ENCODE results near the gene PARP14.
"Not testable (repeated sequence)": the region's sequence is repeated elsewhere in the genome, so short reads cannot be mapped to it uniquely, and the experiment has no call there.

PARP14 gene

DNA sequence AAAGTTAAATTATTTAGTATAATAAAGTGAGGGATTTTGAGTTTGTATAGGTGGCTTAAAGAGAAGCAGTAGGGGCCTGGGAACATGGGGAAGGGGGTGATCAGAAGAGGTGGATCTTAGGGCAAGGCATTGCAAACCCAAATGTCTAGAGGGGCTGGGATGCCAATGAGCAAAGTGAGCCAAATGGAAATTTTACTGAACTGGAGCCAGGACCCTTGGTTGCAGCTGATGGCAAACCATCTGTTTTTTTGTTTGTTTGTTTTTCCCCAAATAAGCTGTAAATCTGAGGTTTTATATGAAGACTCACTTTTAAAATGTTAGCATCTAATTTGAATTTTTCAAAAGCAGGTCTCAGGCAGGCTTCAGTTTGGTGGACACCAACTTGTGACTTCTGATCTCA is 14.8 kb upstream of the PARP14 start:
- Mint-ChIP-seq H3K36me3 (no peaks in the 10 kb centered on the region), H3K27ac (no peak overlapping the region), H3K27me3 (peaks cover 21% of the 10 kb centered on the region), H3K4me1 (peaks cover 16% of the 10 kb centered on the region), H3K9me3 (peaks cover 10% of the 10 kb centered on the region), H3K4me3 (no peak overlapping the region)
- DNase-seq = no peak
- CTCF ChIA-PET = no interaction called here

DNA sequence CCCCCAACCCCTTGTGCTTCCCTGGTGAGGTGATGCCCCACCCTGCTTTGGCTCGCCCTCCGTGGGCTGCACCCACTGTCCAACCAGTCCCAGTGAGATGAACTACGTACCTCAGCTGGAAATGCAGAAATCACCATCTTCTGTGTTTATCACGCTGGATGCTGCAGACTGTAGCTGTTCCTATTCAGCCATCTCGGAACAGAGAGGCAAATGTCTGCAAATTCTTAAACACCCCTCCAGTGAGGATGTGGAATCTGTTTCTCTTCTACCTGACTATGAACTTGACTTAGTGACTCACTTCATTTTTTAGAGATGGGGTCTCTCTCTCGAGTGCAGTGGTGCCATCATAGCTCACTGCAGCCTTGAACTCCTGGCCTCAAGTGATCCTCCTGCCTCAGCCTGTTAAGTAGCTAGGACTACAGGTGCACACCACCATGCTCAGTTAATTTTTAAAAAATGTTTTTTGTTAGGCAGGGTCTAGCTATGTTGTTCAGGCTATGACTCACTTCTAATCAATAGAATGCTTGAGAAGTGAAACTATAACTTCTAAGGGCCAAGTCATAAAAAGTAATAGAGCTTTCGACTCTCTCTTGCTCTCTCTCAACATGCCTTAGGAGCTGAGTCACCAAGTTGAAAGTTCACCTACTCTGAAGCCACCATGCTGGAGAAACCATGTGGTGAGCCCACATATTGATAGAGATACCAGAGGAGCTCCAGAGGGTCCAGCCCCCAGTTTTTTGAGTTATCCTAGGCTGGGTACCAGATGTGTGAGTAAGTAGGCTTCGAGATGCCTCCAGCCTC is 11.5 kb upstream of the PARP14 start:
- H3K27me3 Mint-ChIP-seq = no peaks in the 10 kb centered on the region
- H3K36me3 Mint-ChIP-seq = no peaks in the 10 kb centered on the region
- no peak for DNase-seq
- H3K27ac Mint-ChIP-seq = peak overlapping the region; percentile 49
- no peak overlapping the region for H3K4me3 Mint-ChIP-seq
- H3K9me3 Mint-ChIP-seq = peaks cover 6% of the 10 kb centered on the region
- CTCF ChIA-PET = interaction anchor here (0.9 to 2.7 kb wide), 5 partner anchors 10 to 108 kb away, joined by 3 to 28 read pairs (median 3); partner anchors contain the start of gene PARP14
- H3K4me1 Mint-ChIP-seq = peaks cover 14% of the 10 kb centered on the region

DNA sequence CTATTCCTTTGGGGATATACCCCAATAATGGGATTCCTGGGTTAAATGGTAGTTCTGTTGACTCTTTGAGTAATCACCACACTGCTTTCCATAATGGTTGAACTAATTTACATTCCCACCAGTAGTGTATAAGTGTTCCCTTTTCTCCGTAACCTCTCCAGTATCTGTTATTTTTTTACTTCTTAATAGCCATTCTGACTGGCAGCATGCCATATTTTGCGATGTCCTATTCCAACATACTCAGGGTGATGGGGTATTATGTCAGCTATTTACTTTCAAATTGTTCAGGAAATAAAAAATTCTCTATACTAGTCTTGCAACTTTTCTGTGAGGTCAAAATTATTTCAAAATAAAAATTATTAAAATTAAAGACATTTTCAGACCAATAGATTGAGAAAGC is 9.1 kb upstream of the PARP14 start:
- Mint-ChIP-seq H3K27me3 (no peaks in the 10 kb centered on the region), H3K9me3 (peaks cover 14% of the 10 kb centered on the region), H3K4me1 (peaks cover 14% of the 10 kb centered on the region), H3K36me3 (peaks cover 3% of the 10 kb centered on the region), H3K4me3 (no peak overlapping the region), H3K27ac (no peak overlapping the region)
- CTCF ChIA-PET = no interaction called here
- DNase-seq = no peak

DNA sequence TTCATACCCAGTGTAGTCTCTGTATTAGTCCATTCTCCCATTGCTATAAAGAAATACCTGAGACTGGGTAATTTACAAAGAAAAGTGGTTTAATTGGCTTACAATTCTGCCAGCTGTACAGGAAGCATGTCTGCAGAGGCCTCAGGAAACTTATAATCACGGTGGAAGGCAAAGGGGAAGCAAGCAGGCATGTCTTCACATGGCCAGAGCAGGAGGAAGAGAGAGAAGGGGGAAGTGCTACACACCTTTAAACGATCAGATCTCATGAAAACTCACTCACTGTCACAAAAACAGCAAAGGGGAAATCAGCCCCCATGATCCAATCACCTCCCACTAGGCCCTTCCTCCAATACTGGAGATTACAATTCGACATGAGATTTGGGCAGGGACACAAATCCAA is 6.3 kb upstream of the PARP14 start:
- H3K36me3 Mint-ChIP-seq = peaks cover 3% of the 10 kb centered on the region
- DNase-seq = no peak
- H3K9me3 Mint-ChIP-seq = peaks cover 10% of the 10 kb centered on the region
- CTCF ChIA-PET = no interaction called here
- no peak overlapping the region for H3K4me3 Mint-ChIP-seq
- H3K27ac Mint-ChIP-seq = no peak overlapping the region
- H3K4me1 Mint-ChIP-seq = peaks cover 22% of the 10 kb centered on the region
- H3K27me3 Mint-ChIP-seq = no peaks in the 10 kb centered on the region

DNA sequence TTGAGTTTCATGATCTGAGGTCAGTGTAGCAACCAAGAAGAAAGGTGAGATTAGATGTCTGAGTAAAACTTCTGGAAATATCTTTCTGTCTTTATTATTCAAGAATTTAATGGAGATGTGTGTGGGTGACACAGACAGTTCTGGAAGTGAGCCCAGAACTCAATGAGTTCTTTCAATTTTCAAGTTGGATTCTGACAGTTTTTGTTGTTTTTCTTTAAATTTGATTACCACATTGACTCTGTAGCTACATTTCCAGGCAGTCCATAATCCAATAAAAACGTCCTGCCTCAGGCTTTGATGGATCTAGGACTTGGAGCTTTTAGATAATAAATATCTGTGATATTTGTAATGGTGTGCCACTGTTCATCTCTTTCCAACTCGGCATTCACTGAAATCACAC is 3.9 kb upstream of the PARP14 start:
- Mint-ChIP-seq H3K27me3 (no peaks in the 10 kb centered on the region), H3K4me1 (peaks cover 32% of the 10 kb centered on the region), H3K36me3 (peaks cover 10% of the 10 kb centered on the region), H3K4me3 (no peak overlapping the region), H3K27ac (no peak overlapping the region), H3K9me3 (peaks cover 7% of the 10 kb centered on the region)
- no peak for DNase-seq
- CTCF ChIA-PET = interaction anchor here (0.6 to 6.7 kb wide), 2 partner anchors 116 to 218 kb away, joined by 3 to 183 read pairs; partner anchors contain the start of genes DTX3L and PARP9

DNA sequence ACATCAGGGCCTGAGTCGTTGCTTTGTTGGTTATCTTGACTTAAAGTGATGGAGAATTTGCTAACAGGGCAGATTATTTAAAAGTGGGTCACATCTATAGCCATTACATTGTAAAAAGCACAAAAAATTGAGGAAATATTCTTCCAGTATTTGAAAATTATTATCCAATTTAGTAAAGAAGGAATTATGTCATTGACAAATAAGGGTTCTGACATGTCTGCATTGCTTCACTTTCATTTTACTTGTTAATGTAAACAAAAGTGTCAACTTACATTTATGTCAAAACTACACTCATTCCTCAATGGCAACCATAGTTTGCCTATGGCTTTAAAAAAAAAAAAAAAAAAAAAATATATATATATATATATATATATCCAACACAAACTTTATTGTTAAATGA is 3.4 kb upstream of the PARP14 start:
- CTCF ChIA-PET = interaction anchor here (6.7 kb wide), 1 partner anchor 116 kb away, joined by 183 read pairs; the partner anchor contains the start of genes DTX3L and PARP9
- no peaks in the 10 kb centered on the region for H3K27me3 Mint-ChIP-seq
- no peak overlapping the region for H3K4me3 Mint-ChIP-seq
- peaks cover 36% of the 10 kb centered on the region for H3K4me1 Mint-ChIP-seq
- peaks cover 7% of the 10 kb centered on the region for H3K9me3 Mint-ChIP-seq
- H3K36me3 Mint-ChIP-seq = peaks cover 11% of the 10 kb centered on the region
- no peak overlapping the region for H3K27ac Mint-ChIP-seq
- DNase-seq = no peak

DNA sequence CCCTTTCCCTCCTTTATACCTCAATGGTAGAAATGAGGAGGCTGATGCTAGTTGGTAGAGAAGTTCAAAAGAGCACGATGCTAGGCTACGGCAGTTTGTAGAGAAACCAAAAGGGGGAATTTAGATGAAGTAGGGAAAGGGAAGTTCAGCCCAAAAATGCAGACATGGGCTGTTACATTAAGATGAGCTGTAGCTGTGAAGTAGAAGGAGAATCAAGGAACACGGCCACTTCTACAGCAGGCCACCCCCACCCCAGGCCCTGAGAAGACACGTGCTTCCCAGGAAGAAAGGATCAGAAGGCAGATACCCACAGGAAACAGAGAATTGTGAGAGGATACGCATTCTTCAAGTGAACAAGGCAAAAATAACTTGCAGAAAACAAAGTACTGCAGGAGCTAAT is 2.1 kb upstream of the PARP14 start:
- H3K9me3 Mint-ChIP-seq = peaks cover 7% of the 10 kb centered on the region
- no peaks in the 10 kb centered on the region for H3K27me3 Mint-ChIP-seq
- no peak overlapping the region for H3K4me3 Mint-ChIP-seq
- DNase-seq = no peak
- H3K4me1 Mint-ChIP-seq = peaks cover 49% of the 10 kb centered on the region
- peaks cover 22% of the 10 kb centered on the region for H3K36me3 Mint-ChIP-seq
- CTCF ChIA-PET = interaction anchor here (0.8 to 6.7 kb wide), 29 partner anchors 9 to 577 kb away, joined by 3 to 183 read pairs (median 5); partner anchors contain the start of genes DTX3L, PARP15, PARP9 and WDR5B
- H3K27ac Mint-ChIP-seq = peak overlapping the region; percentile 66

DNA sequence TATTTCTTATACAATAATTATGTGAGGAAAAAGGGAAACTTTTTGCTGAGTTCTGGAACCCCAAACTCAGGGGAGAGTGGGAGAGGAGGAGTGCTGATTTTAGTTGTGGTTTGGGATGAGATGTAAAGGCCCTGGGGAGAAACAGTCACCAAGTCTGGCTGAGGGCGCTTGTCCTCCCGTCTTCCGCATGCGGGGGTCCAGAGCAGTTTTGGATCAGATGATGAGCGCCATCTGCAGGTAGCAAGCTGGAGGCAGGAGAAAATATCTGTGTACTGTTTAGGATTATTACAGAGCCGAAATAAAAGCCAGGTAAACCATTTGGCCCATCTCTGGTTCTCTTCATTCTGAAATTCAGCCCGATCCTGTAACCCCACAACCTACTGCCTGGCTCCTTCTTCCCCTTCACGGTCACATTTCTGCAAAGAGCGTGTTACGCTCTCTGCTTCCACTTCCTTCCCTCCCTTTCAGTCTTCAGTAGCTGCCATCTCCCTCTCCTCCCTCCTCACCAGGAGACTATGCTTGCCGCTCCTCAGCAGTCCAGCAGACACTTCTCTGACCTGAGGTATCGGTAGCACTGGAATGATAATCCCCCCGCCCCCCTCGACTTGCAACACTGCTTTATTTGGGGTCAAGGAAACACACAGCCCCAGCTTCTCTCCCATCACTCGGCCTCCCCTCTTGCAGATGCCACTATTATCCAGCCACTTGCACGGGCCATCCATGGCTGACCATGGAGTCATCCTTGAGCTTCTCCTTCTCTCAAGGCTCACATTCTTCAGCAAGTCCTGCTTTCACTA is 1.4 kb upstream of the PARP14 start:
- Mint-ChIP-seq H3K4me3 (peak overlapping the region; percentile 88), H3K36me3 (peaks cover 25% of the 10 kb centered on the region), H3K27me3 (no peaks in the 10 kb centered on the region), H3K9me3 (peaks cover 6% of the 10 kb centered on the region), H3K4me1 (peaks cover 57% of the 10 kb centered on the region), H3K27ac (peak overlapping the region; percentile 98)
- peak; percentile 90 for DNase-seq
- CTCF ChIA-PET = interaction anchor here (0.5 to 6.7 kb wide), 38 partner anchors 8 to 578 kb away, joined by 3 to 183 read pairs (median 5); partner anchors contain the start of genes DTX3L, PARP15, PARP9 and WDR5B

DNA sequence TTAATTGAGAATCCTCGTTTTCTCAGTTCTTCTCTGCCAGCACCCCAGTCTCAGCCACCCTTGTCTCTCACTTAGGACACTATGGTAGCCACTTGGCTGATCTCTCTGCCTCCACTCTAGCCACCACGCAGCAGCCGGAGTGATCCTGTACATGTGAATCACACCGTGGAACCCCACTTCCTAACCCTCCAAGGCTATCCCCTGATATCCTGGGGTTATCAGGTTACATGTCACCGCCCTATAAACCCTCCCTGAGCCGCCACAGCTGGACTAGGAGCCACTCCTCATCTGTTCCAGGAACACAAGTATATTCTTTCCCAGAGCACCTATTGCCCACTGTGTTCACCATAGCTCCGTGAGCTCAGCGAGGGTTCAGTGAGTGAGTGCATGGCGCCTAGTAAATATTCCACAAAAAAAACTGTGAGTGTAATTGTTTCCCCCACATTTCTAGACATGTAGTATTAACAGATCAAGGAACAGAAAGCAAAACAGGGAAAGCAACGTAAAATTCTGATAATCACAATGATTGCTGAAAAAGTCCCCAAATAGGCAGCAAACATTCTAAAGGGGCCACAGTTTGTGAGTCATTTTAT is 661 bp upstream of the PARP14 start:
- Mint-ChIP-seq H3K4me3 (peak overlapping the region; percentile 88), H3K4me1 (peaks cover 64% of the 10 kb centered on the region), H3K36me3 (peaks cover 32% of the 10 kb centered on the region), H3K27me3 (no peaks in the 10 kb centered on the region), H3K27ac (peak overlapping the region; percentile 98), H3K9me3 (no peaks in the 10 kb centered on the region)
- CTCF ChIA-PET = interaction anchor here (0.5 to 6.7 kb wide), 27 partner anchors 11 to 295 kb away, joined by 3 to 183 read pairs (median 6); partner anchors contain the start of genes DTX3L, PARP15, PARP9 and WDR5B
- no peak for DNase-seq

DNA sequence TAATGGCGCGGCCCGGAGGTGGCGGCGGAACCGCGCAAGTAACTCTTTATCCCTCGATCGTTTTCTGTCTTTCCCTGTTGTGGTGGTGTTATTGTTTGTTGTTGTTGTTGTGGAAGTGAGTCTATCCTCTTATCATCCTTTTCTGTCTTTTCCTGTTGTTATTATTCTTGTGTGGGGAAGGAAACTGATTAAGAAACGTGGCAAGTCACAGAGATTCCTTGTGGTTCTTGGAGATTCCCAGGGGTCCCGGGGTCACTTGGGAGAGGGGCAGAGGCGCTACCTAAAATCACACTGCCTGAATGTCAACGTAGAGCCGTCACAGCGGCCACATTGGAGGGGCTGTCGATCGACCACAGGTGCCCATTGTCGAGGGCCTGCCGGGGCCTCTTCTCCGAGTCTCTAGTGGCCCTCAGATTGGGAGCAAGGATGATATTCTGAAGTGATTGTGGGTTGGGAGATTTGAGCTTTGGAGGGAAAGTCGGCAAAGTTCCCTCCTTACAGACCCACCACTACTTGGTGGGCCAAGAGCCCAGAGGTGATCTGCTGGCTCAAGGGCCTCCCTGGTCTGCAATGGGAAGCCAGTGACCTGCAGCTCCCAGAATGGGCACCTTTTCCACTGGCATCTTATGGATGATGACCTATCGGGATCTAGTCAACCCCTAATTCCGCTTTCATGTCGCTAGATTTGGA is 790 bp downstream of the PARP14 start:
- Mint-ChIP-seq H3K36me3 (peaks cover 38% of the 10 kb centered on the region), H3K4me1 (peaks cover 69% of the 10 kb centered on the region), H3K27me3 (no peaks in the 10 kb centered on the region), H3K4me3 (peak overlapping the region; percentile 88), H3K9me3 (no peaks in the 10 kb centered on the region), H3K27ac (peak overlapping the region; percentile 98)
- CTCF ChIA-PET = interaction anchor here (2.9 to 6.7 kb wide), 3 partner anchors 12 to 288 kb away, joined by 22 to 183 read pairs (median 28); partner anchors contain the start of genes DTX3L and PARP9
- no peak for DNase-seq

DNA sequence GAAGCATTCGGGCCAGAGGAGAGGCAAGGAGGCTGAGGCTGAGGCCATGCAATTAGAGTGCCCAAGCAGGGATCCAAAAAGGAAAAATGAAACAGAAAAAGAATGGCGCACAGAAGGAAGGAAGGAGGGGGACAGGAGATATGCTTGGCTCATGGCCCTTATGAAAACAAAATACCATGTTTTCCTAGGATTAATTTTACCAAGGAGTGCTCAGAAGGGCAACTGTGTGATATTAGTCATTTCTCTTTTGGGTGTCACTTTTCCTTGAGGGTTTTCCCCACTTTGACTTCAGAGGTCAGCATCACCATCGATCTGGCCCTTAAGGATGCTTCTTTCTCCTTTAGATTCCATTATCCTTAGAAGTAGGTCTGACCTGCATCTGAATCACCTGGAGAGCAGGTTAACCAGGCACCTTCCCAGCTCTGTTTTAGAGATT is 1.4 kb downstream of the PARP14 start:
- H3K9me3 Mint-ChIP-seq = no peaks in the 10 kb centered on the region
- peaks cover 38% of the 10 kb centered on the region for H3K36me3 Mint-ChIP-seq
- peak overlapping the region; percentile 88 for H3K4me3 Mint-ChIP-seq
- no peaks in the 10 kb centered on the region for H3K27me3 Mint-ChIP-seq
- peaks cover 74% of the 10 kb centered on the region for H3K4me1 Mint-ChIP-seq
- peak overlapping the region; percentile 98 for H3K27ac Mint-ChIP-seq
- no peak for DNase-seq
- CTCF ChIA-PET = interaction anchor here (6.7 kb wide), 1 partner anchor 121 kb away, joined by 183 read pairs; the partner anchor contains the start of genes DTX3L and PARP9

DNA sequence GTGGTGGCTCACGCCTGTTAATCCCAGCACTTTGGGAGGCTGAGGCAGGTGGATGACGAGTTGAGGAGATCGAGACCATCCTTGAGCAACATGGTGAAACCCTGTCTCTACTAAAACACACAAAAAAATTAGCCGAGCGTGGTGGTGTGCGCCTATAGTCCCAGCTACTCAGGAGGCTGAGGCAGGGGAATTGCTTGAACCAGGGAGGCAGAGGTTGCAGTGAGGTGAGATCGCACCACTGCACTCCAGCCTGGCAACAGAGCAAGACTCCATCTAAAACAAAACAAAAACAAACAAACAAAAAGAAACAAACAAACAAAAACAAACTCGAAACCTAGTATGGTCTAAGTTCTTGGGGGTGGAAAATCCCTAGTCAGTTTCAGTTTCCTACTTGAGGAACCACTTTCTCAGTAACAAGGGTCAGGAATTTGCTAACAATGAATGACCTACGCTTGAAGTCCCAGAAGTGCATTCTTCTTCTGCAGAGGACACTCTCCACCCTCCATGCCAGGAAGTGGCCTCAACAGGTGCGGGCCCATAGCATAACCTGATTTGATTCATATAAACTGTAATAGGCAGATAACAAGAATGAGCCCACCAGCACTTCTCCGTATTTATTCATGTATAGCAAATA is 2.3 kb downstream of the PARP14 start:
- CTCF ChIA-PET, H3K9me3 Mint-ChIP-seq, DNase-seq, H3K27me3 Mint-ChIP-seq: not testable (repeated sequence)
- peaks cover 38% of the 10 kb centered on the region for H3K36me3 Mint-ChIP-seq
- H3K4me3 Mint-ChIP-seq = peak overlapping the region; percentile 88
- H3K27ac Mint-ChIP-seq = peak overlapping the region; percentile 71
- peaks cover 83% of the 10 kb centered on the region for H3K4me1 Mint-ChIP-seq

DNA sequence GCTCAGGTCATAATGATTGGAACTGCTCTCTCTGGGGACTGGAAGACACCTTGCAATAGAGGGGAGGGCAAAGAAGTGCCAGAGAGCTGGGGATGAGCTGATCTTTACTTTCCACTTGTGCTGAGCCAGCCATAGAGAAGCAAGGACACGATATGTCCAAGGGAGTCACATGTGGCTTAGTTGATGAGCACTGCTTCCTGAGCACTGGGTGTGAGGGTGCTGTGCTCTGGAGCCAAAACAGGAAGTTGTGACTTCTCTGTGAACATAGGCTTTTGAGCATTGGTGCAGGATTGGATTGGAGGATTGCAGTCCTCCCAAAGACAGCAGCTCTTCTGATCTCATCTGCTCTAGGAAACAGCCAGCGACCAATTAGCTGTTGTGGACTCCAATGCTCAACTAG is 6.7 kb downstream of the PARP14 start:
- Mint-ChIP-seq H3K27ac (peak overlapping the region; percentile 68), H3K4me3 (no peak overlapping the region), H3K27me3 (no peaks in the 10 kb centered on the region), H3K36me3 (peaks cover 42% of the 10 kb centered on the region), H3K4me1 (peaks cover 56% of the 10 kb centered on the region), H3K9me3 (no peaks in the 10 kb centered on the region)
- CTCF ChIA-PET = interaction anchor here (0.7 to 1.3 kb wide), 3 partner anchors 9 to 126 kb away, joined by 3 to 5 read pairs (median 3); no protein-coding TSS in a partner anchor
- no peak for DNase-seq

Data from activated naive CD4-positive, alpha-beta T cell treated with anti-CD3 and anti-CD28 coated beads, Interleukin-2, amount 10 ng/mL, durations not matched to agents 7 days and 5 days (primary cell).